HG03060 (cell line): ENCODE results near the gene ANKRD44.

Experiments used
- ATAC-seq: cut with Tn5 transposase; IDR thresholded peaks from one replicate; pipeline ENCODE4 v1.9.1; 2021; ENCODE audit warnings: low read depth, moderate number of reproducible peaks; ENCODE audit not compliant: unreplicated experiment

The ANKRD44 gene

DNA sequence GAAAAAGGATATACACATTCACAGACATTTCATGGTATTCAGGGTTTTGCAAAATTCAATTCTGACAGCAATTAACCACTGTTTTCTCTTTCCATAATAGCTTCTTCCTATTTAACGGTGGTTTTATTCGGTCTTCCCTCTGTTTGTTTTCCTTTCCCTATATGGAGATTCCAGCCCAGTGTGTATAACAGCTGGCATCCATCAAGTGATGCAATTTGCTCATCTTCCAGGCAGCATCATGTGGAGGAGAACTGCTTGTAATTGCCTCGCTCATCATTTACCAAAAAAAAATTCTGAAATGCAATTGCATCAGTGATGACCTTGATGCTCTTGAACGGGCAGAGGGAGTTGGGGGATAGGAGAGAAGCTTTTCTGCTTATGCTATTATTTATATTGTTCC lies 218.1 kb downstream of the ANKRD44 start:
- no peak for ATAC-seq

GRCh38 chr2:197090742-197091367 lies 219.7 kb downstream of the ANKRD44 start:
- ATAC-seq, result no peak

GRCh38 chr2:197089655-197090054 lies 220.9 kb downstream of the ANKRD44 start:
- ATAC-seq, result no peak

GRCh38 chr2:197088694-197089093 lies 221.9 kb downstream of the ANKRD44 start:
- ATAC-seq, result no peak

DNA sequence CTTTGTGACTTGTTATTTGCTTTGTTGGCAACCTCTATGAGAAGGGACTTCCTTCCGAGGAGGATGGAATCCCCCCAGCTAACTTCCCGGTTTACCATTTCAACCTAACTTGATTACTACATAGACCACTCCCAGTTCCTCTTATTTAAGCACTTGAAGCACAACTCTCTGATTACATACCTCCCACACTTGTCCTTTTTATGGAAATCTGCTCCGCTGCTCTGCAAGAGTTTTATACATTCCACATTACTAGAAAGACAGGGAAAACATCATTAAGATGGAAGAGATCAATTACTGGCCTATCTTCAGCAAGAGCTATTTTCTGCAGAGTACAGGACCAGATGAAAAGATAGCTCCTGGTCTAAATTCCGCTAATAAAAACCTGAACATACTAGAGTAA lies 224.1 kb downstream of the ANKRD44 start:
- ATAC-seq, result no peak

DNA sequence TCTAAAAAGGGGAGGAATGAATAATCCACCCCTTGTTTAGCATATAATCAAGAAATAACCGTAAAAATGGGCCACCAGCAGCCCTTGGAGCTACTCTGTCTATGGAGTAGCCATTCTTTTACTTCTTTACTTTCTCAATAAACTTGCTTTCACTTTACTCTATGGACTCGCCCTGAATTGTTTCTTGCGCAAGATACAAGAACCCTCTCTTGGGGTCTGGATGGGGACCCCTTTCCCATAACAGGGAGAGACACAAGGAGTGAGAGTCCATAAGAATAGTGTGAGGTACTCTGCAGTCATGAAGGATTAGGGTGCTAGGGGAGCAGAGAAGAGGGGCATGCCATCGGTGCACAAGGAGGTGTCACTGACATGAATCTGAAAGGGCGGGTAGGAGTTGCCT lies 224.9 kb downstream of the ANKRD44 start:
- no peak for ATAC-seq

GRCh38 chr2:197081294-197081693 lies 229.3 kb downstream of the ANKRD44 start:
- ATAC-seq, result no peak

DNA sequence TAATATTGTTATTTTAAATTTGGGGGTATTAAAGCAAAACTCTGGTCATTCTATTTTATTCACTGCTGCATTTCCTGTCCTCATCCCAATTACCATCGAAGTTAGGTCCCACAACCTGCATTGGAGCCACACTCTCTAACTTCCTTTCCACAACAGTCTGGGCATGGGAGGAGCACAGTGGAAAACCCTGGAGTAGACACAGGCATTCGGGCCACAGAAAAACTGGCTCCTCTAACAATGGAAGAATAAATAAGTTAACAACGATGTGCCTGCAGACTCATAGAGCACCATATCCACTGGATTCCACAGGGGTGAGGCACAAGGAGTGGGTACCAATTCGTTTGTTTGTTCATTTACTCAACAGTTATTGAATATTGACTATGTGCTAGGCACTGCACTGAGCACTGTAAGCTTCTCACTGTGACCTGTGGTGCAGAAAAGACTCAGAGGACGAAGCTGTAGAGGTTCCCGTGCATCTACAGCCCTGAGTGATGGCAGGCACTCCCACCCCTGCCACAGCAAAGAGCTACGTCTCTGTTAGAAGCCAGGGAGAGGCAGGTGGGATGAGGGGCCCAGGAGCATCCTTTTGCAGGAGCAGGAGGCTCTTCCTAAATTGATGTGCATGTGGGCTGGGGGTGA lies 229.9 kb downstream of the ANKRD44 start:
- no peak for ATAC-seq

DNA sequence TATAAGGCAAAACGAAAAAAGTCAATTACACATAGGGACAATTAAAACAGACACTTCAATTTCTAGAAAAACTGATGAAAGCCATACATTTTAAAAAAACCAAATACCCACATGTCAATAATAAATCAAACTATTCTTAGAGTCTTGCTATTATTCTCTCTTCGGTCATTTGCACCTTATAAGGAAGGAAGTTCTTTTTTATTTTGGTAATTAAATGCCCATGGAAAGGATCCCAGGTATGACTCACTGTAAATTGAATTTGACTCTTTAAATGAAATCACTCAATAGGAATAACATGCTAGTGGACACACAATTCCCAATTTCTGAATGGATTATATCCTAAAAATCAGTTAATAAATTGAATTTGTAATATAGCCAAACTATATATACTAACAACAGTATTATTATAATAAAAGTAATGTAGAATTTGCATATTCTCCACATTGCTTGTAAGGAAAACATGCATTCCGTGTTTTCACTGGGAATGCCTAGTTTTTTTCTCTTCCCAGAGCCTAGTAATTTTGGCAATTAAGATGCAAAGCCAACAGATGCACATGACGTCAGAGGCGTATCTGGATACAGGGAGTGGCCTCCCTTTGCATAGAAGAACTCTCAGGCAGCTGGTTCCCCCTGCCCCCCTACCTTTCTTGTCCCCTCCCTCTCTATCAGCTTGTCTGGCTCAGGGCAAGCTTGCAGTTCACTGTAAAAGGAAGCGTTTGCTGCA lies 230.6 kb downstream of the ANKRD44 start:
- no peak for ATAC-seq

GRCh38 chr2:197079414-197079813 lies 231.2 kb downstream of the ANKRD44 start:
- no peak for ATAC-seq

DNA sequence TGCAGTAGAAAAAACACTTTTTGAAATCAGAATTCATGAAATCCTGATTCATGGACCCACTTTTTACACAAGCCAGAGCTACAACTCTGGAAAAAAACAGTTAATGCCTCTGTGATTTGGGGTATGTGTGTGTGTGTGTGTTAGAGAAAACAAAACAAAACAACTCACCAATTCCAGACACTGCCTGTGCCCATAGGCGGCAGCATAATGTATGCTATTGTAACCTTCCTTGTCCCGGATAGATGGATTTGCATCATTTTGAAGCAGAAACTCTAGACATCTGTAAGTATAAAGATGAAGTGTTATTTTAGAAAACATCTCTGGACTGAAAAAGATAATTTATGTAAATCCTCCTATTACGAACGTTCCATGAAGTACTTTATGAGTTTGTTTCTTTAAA lies 232.0 kb downstream of the ANKRD44 start:
- no peak for ATAC-seq

DNA sequence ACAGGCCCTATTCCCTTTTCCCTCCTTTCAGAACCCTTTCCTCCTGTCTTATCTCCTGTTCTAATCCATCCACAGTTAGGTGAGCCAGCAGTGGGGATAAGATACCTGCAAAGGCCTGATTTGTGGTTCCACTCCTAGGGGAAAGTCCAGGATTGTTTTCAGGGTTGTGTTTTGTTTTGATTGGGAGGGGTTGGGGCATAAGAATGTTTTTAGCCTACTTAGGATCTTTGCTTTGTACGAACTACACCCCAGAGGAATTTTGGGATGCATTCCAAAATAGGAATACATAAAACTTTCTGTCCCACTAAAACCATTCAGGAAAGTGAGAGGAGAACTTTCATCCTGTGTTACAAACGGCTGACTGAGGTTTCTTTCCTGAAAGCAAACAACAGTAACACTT lies 233.2 kb downstream of the ANKRD44 start:
- no peak for ATAC-seq

- no peak for ATAC-seq
Measured at GRCh38 chr2:197076652-197077051, 233.9 kb downstream of the ANKRD44 start.

- ATAC-seq, result no peak
Measured at GRCh38 chr2:197075754-197076337, 234.7 kb downstream of the ANKRD44 start.

- ATAC-seq, result no peak
Measured at GRCh38 chr2:197075281-197075680, 235.3 kb downstream of the ANKRD44 start.

GRCh38 chr2:197073701-197074433 lies 236.7 kb downstream of the ANKRD44 start:
- ATAC-seq, result no peak

- ATAC-seq, result no peak
Measured at GRCh38 chr2:197073270-197073669, 237.3 kb downstream of the ANKRD44 start.

DNA sequence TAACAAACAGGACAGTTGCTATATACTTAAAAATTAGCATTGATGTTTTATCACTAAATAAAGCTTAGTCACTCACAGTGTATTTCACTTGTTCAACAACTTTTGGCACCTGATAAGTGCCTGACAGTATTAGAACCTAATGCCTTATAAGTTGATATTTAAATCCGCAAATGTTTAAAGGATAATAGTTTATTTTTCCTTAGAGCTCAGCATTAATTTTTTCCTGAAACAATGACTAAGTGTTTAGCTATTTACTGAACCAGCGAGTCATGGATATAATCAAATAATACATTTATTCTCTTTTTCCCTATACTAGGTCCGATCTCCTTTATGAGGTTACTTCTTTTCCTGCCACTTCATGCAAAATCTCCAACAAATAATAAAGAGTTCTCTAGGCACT lies 238.0 kb downstream of the ANKRD44 start:
- ATAC-seq, result no peak

GRCh38 chr2:197071790-197072436 lies 238.7 kb downstream of the ANKRD44 start:
- no peak for ATAC-seq

GRCh38 chr2:197071213-197071612 lies 239.4 kb downstream of the ANKRD44 start:
- no peak for ATAC-seq
